ENCODE results near the gene TTC12.

TTC12 gene

DNA sequence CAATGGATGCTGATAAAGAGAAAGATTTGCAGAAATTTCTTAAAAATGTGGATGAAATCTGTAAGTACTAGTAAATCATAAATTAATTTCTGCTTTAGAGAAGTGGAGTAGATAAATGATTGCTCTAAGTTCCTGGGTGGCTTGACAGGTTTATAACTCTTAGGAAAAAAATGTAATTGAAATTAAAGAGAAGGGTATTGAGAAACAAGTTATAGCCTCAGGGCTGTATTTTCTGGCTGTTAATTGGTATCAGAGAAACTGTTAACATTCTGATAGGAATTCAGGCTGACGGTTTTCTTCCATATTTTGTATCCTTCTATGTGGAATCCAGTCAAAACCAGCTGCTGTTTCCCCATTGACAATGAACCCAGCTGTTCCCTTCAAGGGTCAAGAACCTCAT is 1.9 kb downstream of the TTC12 start:
- TF ChIP-seq, protein P1, sequence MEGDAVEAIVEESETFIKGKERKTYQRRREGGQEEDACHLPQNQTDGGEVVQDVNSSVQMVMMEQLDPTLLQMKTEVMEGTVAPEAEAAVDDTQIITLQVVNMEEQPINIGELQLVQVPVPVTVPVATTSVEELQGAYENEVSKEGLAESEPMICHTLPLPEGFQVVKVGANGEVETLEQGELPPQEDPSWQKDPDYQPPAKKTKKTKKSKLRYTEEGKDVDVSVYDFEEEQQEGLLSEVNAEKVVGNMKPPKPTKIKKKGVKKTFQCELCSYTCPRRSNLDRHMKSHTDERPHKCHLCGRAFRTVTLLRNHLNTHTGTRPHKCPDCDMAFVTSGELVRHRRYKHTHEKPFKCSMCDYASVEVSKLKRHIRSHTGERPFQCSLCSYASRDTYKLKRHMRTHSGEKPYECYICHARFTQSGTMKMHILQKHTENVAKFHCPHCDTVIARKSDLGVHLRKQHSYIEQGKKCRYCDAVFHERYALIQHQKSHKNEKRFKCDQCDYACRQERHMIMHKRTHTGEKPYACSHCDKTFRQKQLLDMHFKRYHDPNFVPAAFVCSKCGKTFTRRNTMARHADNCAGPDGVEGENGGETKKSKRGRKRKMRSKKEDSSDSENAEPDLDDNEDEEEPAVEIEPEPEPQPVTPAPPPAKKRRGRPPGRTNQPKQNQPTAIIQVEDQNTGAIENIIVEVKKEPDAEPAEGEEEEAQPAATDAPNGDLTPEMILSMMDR (IDR thresholded peaks at IDR 0.05; ENCODE audit: low read depth, low read length): no peak
- no peak for DNase-seq (ENCODE audit: low read depth, low spot score)
- in situ Hi-C loops (cut with HindIII; ENCODE audit: low sequenced_read_pairs): no loop called here
- no peak overlapping the region for H3K4me3 ChIP-seq (ENCODE audit: low read depth, low read length)

DNA sequence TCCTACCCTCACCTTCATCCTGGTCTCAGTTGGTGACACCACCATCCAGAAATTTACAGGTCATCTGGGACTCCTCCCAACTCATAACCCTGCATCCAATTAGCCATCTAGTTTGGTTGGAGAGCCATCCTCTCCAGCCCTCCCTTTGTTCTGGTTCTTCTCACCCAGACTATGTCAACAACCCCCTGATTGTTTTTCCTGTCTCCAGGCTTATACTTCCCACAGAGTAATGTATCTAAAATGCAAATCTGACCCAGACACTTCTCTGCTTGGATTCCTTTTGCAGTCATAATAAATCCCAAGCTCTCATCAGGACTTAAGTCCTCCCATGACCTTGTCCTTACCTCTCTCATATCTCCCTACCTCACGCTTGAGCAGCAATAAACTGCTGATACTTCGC is 3.0 kb downstream of the TTC12 start:
- DNase-seq (ENCODE audit: low read depth, low spot score): no peak
- in situ Hi-C loops (cut with HindIII; ENCODE audit: low sequenced_read_pairs): no loop called here
- no peak overlapping the region for H3K4me3 ChIP-seq (ENCODE audit: low read depth, low read length)
- TF ChIP-seq, protein P1 (IDR thresholded peaks at IDR 0.05; ENCODE audit: low read depth, low read length): no peak

DNA sequence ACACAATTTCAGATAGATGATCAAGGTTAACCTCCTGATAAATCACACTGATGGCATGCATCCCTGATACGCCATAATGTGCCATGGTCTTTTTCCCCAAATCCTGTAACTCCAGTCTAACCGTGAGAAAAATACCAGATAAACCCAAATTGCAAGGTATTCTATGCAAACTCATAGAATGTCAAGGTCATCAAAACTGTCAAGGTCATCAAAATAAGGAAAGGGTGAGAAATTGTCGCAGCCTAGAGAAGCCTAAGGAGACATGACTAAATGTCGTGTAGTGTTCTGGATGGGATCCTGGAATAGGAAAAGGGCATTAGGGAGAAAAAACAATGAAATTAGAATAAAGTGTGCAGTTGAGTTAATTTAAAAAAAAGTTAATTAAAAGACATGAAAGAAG is 4.7 kb downstream of the TTC12 start:
- no peak overlapping the region for H3K4me3 ChIP-seq (ENCODE audit: low read depth, low read length)
- DNase-seq (ENCODE audit: low read depth, low spot score): no peak
- TF ChIP-seq, protein P1 (IDR thresholded peaks at IDR 0.05; ENCODE audit: low read depth, low read length): no peak
- in situ Hi-C loops (cut with HindIII; ENCODE audit: low sequenced_read_pairs): no loop called here

DNA sequence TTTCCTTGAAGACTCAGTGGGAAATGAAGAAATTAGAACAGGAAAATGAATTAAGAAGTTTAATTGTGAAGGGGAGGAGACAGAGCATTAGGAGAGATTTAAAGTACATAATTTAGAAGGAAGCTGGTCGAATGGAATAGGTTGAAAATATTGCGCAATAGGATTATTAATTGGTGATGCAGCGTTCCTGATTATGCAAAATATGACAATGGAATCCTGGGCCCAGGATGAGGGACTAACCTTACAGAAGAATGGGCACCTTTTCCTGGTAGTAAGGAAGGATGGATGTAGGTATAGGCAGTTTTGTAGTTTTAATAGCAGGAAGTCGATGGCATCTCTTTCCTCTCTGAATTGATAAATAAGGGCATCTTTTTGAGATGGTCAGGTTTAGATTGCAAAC is 7.8 kb downstream of the TTC12 start:
- in situ Hi-C loops (cut with HindIII; ENCODE audit: low sequenced_read_pairs): no loop called here
- H3K4me3 ChIP-seq (ENCODE audit: low read depth, low read length): no peak overlapping the region
- no peak for DNase-seq (ENCODE audit: low read depth, low spot score)
- TF ChIP-seq, protein P1 (IDR thresholded peaks at IDR 0.05; ENCODE audit: low read depth, low read length): no peak

DNA sequence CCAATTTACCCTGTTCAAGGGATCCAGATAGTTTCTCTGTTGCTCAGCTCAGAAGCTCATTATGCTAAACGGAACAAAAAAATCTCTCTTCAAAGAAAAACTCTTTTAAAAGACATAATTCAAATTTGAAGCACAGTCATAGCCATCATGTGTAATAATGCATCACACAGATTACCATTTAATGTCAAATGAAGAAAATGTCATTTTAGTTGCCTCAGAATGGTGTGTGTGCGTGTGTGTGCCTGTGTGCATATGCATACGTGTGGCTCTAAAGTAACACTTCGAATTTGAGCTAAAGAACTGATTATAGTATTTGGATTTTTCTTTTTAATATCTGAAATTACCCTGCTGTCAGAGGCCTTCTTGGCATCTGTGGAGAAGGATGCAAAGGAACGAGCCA is 9.9 kb downstream of the TTC12 start:
- TF ChIP-seq, protein P1 (IDR thresholded peaks at IDR 0.05; ENCODE audit: low read depth, low read length): no peak
- H3K4me3 ChIP-seq (ENCODE audit: low read depth, low read length): no peak overlapping the region
- in situ Hi-C loops (cut with HindIII; ENCODE audit: low sequenced_read_pairs): no loop called here
- no peak for DNase-seq (ENCODE audit: low read depth, low spot score)

DNA sequence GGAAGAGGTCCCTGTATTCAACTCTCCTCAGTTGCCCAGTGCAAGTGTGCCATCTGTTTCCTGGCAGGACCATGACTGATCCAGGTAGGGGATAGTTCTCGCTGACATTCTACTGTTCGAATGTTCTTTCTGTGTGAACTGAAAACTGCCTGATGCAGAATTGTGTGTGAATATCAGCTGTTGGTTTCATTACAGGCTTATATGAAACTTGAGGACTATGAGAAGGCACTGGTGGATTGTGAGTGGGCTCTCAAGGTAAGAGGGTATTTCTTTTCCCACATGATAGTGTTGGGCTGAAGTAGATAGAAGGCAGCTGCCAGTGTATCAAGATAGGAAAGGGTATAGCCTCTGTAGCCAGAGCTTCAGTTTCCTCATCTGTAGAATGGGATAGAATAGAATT is 15.3 kb downstream of the TTC12 start:
- no peak overlapping the region for H3K4me3 ChIP-seq (ENCODE audit: low read depth, low read length)
- no peak for DNase-seq (ENCODE audit: low read depth, low spot score)
- TF ChIP-seq, protein P1 (IDR thresholded peaks at IDR 0.05; ENCODE audit: low read depth, low read length): no peak
- in situ Hi-C loops (cut with HindIII; ENCODE audit: low sequenced_read_pairs): no loop called here

DNA sequence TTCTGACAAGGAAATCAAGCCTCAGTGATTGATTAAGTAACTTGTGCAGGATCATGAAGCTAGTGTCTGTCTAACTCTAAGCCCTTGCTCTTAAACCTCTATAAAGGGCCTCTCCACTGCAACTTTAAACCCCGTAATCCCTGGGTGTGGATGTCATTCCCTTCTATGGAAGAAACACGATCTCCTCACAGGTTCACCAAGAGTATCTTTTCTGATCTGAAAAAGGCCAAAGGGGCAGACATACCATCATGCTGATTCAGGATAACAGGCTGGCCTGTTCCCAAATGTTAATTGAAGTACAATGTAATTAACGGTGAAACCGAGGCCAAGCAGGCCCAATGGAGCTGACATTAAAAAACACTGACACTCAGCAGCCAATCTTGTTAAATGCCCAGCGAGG is 17.1 kb downstream of the TTC12 start:
- no peak for DNase-seq (ENCODE audit: low read depth, low spot score)
- H3K4me3 ChIP-seq (ENCODE audit: low read depth, low read length): no peak overlapping the region

More for the DNA sequence above, 17.1 kb downstream of the TTC12 start:
- TF ChIP-seq, protein P1 (IDR thresholded peaks at IDR 0.05; ENCODE audit: low read depth, low read length): no peak
- in situ Hi-C loops (cut with HindIII; ENCODE audit: low sequenced_read_pairs): no loop called here
